Trophoblast cell (in vitro differentiated cells and primary cell): Measurements from ENCODE around the gene PADI2.

Experiments
- DNase-seq, 2 donors: peaks; one replicate each; pipeline ENCODE4 v3.0.0-alpha.2; 2016
- H2AFZ ChIP-seq: 2 replicates; pipeline ENCODE4 v1.6.1; 2013; ENCODE audit warnings: low read length, moderate library complexity, mild to moderate bottlenecking; ENCODE audit not compliant: insufficient read depth, poor library complexity
- H2AK5ac ChIP-seq: 2 replicates; pipeline ENCODE4 v1.6.1; 2013; ENCODE audit warnings: mild to moderate bottlenecking, low read length
- H2BK120ac ChIP-seq: 2 replicates; pipeline ENCODE4 v1.6.1; 2013; ENCODE audit warnings: low read length, mild to moderate bottlenecking, moderate library complexity; ENCODE audit not compliant: insufficient read depth, poor library complexity
- H2BK12ac ChIP-seq: 2 replicates; pipeline ENCODE4 v1.6.1; 2013; ENCODE audit warnings: mild to moderate bottlenecking, low read length, moderate library complexity
- H2BK5ac ChIP-seq: 2 replicates; pipeline ENCODE4 v1.6.1; 2013; ENCODE audit warnings: low read length, low read depth, moderate library complexity, mild to moderate bottlenecking; ENCODE audit not compliant: poor library complexity
- H3K14ac ChIP-seq: 2 replicates; pipeline ENCODE4 v1.6.1; 2013; ENCODE audit warnings: mild to moderate bottlenecking, low read length
- H3K18ac ChIP-seq: 2 replicates; pipeline ENCODE4 v1.6.1; 2013; ENCODE audit warnings: mild to moderate bottlenecking, low read length
- H3K23ac ChIP-seq: 2 replicates; pipeline ENCODE4 v1.6.1; 2013; ENCODE audit warnings: low read length
- H3K27ac ChIP-seq: 2 replicates; pipeline ENCODE4 v1.5.1; 2013; ENCODE audit warnings: low read depth, mild to moderate bottlenecking, inconsistent platforms, low read length, moderate library complexity
- H3K27me3 ChIP-seq: 2 replicates; pipeline ENCODE4 v1.6.1; 2013; ENCODE audit warnings: inconsistent platforms, mild to moderate bottlenecking, low read length, moderate library complexity; ENCODE audit not compliant: insufficient read depth
- H3K36me3 ChIP-seq, 2 experiments: 1 replicate in 1 of 2; 2 replicates in 1 of 2; pipeline ENCODE4 v1.6.1; 2013; ENCODE audit warnings: low read length in 2 of 2, mild to moderate bottlenecking in 2 of 2, moderate library complexity in 1 of 2; ENCODE audit not compliant: insufficient read depth in 2 of 2, control insufficient read depth in 1 of 2
- H3K4ac ChIP-seq: 2 replicates; pipeline ENCODE4 v1.6.1; 2013; ENCODE audit warnings: low read depth, mild to moderate bottlenecking, low read length, moderate library complexity
- H3K4me1 ChIP-seq, 2 experiments: 1 replicate in 1 of 2; 2 replicates in 1 of 2; pipeline ENCODE4 v1.6.1; 2013; ENCODE audit warnings: low read length in 2 of 2, mild to moderate bottlenecking in 2 of 2, moderate library complexity in 1 of 2; ENCODE audit not compliant: insufficient read depth in 2 of 2, control insufficient read depth in 1 of 2
- H3K4me2 ChIP-seq: 2 replicates; pipeline ENCODE4 v1.6.1; 2013; ENCODE audit warnings: inconsistent platforms, mild to moderate bottlenecking, low read length, moderate library complexity
- H3K4me3 ChIP-seq: 2 replicates; pipeline ENCODE4 v1.5.1; 2013; ENCODE audit warnings: mild to moderate bottlenecking, low read depth, low read length, inconsistent platforms
- H3K79me1 ChIP-seq: one replicate; pipeline ENCODE4 v1.6.1; 2013; ENCODE audit warnings: low read length
- H3K79me2 ChIP-seq: 2 replicates; pipeline ENCODE4 v1.6.1; 2013; ENCODE audit warnings: low read length, mild to moderate bottlenecking; ENCODE audit not compliant: control insufficient read depth, insufficient read depth, poor library complexity
- H3K9ac ChIP-seq: 2 replicates; pipeline ENCODE4 v1.6.1; 2013; ENCODE audit warnings: mild to moderate bottlenecking, low read length
- H3K9me3 ChIP-seq: 2 replicates; pipeline ENCODE4 v1.6.1; 2013; ENCODE audit warnings: low read depth, mild to moderate bottlenecking, control low read depth, inconsistent platforms, low read length; ENCODE audit not compliant: insufficient read depth
- H4K12ac ChIP-seq: 2 replicates; pipeline ENCODE4 v1.6.1; 2013; ENCODE audit warnings: low read depth, mild to moderate bottlenecking, low read length, moderate library complexity
- H4K8ac ChIP-seq: 2 replicates; pipeline ENCODE4 v1.6.1; 2013; ENCODE audit warnings: low read depth, mild to moderate bottlenecking, low read length, moderate library complexity
- H4K91ac ChIP-seq: one replicate; pipeline ENCODE4 v1.6.1; 2013; ENCODE audit warnings: low read depth, mild to moderate bottlenecking, low read length, moderate library complexity
- WGBS: extraction: QIAGEN DNeasy Blood & Tissue Kit; methylation state at CpG from one replicate; pipeline ENCODE4 v1.1.7; 2013; ENCODE audit warnings: missing lambda C conversion rate; ENCODE audit not compliant: insufficient read length, insufficient coverage; ENCODE audit errors: extremely low coverage; 5-methylcytosine and 5-hydroxymethylcytosine counted together

The PADI2 gene

DNA sequence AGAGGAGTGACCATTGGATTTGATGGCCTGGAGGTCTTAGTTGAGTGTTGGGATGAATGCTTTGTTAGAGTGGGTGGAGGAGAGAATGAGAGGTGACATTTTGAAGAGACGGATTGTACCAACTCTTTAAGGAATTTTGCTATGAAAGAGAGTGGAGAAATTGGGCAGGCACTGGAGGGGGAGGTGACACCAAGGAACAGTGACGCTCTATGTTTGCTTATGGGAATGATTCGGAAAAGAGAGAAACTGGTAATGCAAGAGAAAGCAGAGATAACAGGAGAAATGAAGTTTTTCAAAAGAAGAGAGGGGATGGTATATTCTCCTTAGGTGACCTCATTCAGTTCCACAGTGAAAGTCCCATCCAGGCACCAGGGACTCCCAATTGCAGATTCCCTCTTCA, 24.5 kb upstream of the PADI2 start:
- H4K91ac ChIP-seq = no peak overlapping the region
- WGBS = no CpG with 5 or more reads among the region's 3 CpGs

GRCh38 chr1:17141441-17142197, 22.4 kb upstream of the PADI2 start:
- Histone ChIP-seq H3K79me2 (no peaks in the 10 kb centered on the region), H3K14ac (no peak overlapping the region), H2AK5ac (no peak overlapping the region), H3K4me1 (no peaks in the 10 kb centered on the region), H3K9me3 (no peaks in the 10 kb centered on the region), H3K4me3 (no peak overlapping the region), H3K27me3 (no peaks in the 10 kb centered on the region), H3K4me2 (no peak overlapping the region), H3K23ac (no peak overlapping the region), H3K36me3 (no peaks in the 10 kb centered on the region), H2BK5ac (no peak overlapping the region), H3K79me1 (no peaks in the 10 kb centered on the region), H4K8ac (no peak overlapping the region), H3K18ac (no peak overlapping the region), H2AFZ (no peak overlapping the region), H3K4ac (no peak overlapping the region), H4K91ac (no peak overlapping the region), H3K9ac (no peak overlapping the region), H2BK120ac (no peak overlapping the region), H4K12ac (no peak overlapping the region), H2BK12ac (no peak overlapping the region), H3K27ac (no peak overlapping the region)
- DNase-seq = peak in 1 of 2 donors; percentile 40
- WGBS = no CpG with 5 or more reads among the region's 10 CpGs

More for the DNA sequence above, 24.5 kb upstream of the PADI2 start:
- H3K9ac ChIP-seq = no peak overlapping the region
- no peaks in the 10 kb centered on the region for H3K79me1 ChIP-seq
- DNase-seq = no peak
- no peaks in the 10 kb centered on the region for H3K36me3 ChIP-seq
- no peak overlapping the region for H3K23ac ChIP-seq
- H2BK12ac ChIP-seq = no peak overlapping the region
- no peak overlapping the region for H3K14ac ChIP-seq
- no peak overlapping the region for H3K4me3 ChIP-seq
- no peak overlapping the region for H3K18ac ChIP-seq
- no peaks in the 10 kb centered on the region for H3K4me1 ChIP-seq
- no peak overlapping the region for H3K4me2 ChIP-seq
- H3K27ac ChIP-seq = no peak overlapping the region
- no peaks in the 10 kb centered on the region for H3K79me2 ChIP-seq
- no peak overlapping the region for H4K12ac ChIP-seq
- no peak overlapping the region for H3K4ac ChIP-seq
- no peak overlapping the region for H2BK5ac ChIP-seq
- no peak overlapping the region for H2AFZ ChIP-seq
- no peak overlapping the region for H4K8ac ChIP-seq
- no peaks in the 10 kb centered on the region for H3K9me3 ChIP-seq
- H2AK5ac ChIP-seq = no peak overlapping the region
- no peaks in the 10 kb centered on the region for H3K27me3 ChIP-seq
- H2BK120ac ChIP-seq = no peak overlapping the region

- no peak overlapping the region for H4K8ac ChIP-seq
- DNase-seq = no peak
- H2BK5ac ChIP-seq = no peak overlapping the region
- H2BK12ac ChIP-seq = no peak overlapping the region
- no peak overlapping the region for H3K4me3 ChIP-seq
- H4K91ac ChIP-seq = no peak overlapping the region
- peaks cover 4% of the 10 kb centered on the region for H3K9me3 ChIP-seq
- no peaks in the 10 kb centered on the region for H3K79me2 ChIP-seq
- H3K79me1 ChIP-seq = no peaks in the 10 kb centered on the region
- H2BK120ac ChIP-seq = no peak overlapping the region
- no peak overlapping the region for H2AFZ ChIP-seq
- H3K18ac ChIP-seq = no peak overlapping the region
- no peak overlapping the region for H3K4me2 ChIP-seq
- no peaks in the 10 kb centered on the region for H3K36me3 ChIP-seq
- no peaks in the 10 kb centered on the region for H3K4me1 ChIP-seq
- no peak overlapping the region for H2AK5ac ChIP-seq
- no peak overlapping the region for H4K12ac ChIP-seq
- H3K27me3 ChIP-seq = no peaks in the 10 kb centered on the region
- H3K27ac ChIP-seq = no peak overlapping the region
- H3K14ac ChIP-seq = no peak overlapping the region
- H3K23ac ChIP-seq = no peak overlapping the region
- WGBS = no CpG with 5 or more reads among the region's 1 CpG
- H3K4ac ChIP-seq = no peak overlapping the region
- H3K9ac ChIP-seq = no peak overlapping the region
Observed at GRCh38 chr1:17140279-17140678, 21.0 kb upstream of the PADI2 start.

DNA sequence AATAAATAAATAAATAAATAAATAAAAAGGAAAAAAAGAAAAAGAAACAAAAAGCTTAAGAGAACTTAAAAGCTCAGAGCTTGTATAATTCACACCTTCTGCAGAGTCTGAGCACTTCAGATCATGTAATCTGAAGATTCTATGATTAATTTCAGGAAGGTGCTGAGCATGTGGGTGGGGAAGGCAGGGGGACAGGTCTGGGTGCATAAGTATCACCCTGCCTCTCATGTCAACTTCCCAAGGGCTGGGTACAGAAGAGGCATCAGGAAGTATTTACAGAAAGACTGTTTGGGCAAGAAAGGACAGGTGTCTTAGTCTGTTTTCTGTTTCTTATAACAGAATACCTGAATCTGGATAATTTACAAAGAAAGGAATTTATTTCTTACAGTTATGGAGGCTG, 20.4 kb upstream of the PADI2 start:
- DNase-seq = no peak
- Histone ChIP-seq H2BK12ac (no peak overlapping the region), H3K27me3 (no peaks in the 10 kb centered on the region), H3K4me3 (no peak overlapping the region), H3K4me2 (no peak overlapping the region), H3K9me3 (peaks cover 7% of the 10 kb centered on the region), H3K36me3 (no peaks in the 10 kb centered on the region), H3K14ac (no peak overlapping the region), H3K18ac (no peak overlapping the region), H4K12ac (no peak overlapping the region), H2AFZ (no peak overlapping the region), H4K8ac (no peak overlapping the region), H3K9ac (no peak overlapping the region), H3K4ac (no peak overlapping the region), H3K27ac (no peak overlapping the region), H3K4me1 (no peaks in the 10 kb centered on the region), H4K91ac (no peak overlapping the region), H3K79me2 (no peaks in the 10 kb centered on the region), H2AK5ac (no peak overlapping the region), H2BK120ac (no peak overlapping the region), H2BK5ac (no peak overlapping the region), H3K79me1 (no peaks in the 10 kb centered on the region), H3K23ac (no peak overlapping the region)
